ENCODE measurements around the gene PADI3.

Gene PADI3

GRCh38 chr1:17307946-17308345, 59.0 kb downstream of the PADI3 start, which contains the start of gene PADI4:
Gene PADI4, plus strand, starts transcription at chr1:17308197. Its CDS starts 26 bp downstream, at chr1:17308223.
- TF ChIP-seq NFRKB (IDR thresholded peaks at IDR 0.05) (no peak), CTBP1 (IDR thresholded peaks at IDR 0.05; ENCODE audit: borderline replicate concordance) (no peak), FOXA1 (IDR thresholded peaks at IDR 0.05) (no peak), SUZ12 (IDR thresholded peaks at IDR 0.05) (no peak), ZNF384 (IDR thresholded peaks at IDR 0.05) (no peak), SP1 (IDR thresholded peaks at IDR 0.05) (no peak)
- POLR2A ChIA-PET: no interaction called here
- no peak for DNase-seq (ENCODE audit: extremely low spot score)
- CTCF ChIA-PET: no interaction called here

GRCh38 chr1:17308593-17308992, 59.7 kb downstream of the PADI3 start:
- no peak for DNase-seq (ENCODE audit: extremely low spot score)
- POLR2A ChIA-PET: no interaction called here
- CTCF ChIA-PET: no interaction called here
- no peak for TF ChIP-seq SP1 (IDR thresholded peaks at IDR 0.05)
- no peak for TF ChIP-seq LEF1 (IDR thresholded peaks at IDR 0.05; ENCODE audit: borderline replicate concordance)
- no peak for TF ChIP-seq CTBP1 (IDR thresholded peaks at IDR 0.05; ENCODE audit: borderline replicate concordance)
- TF ChIP-seq FOXM1 (IDR thresholded peaks at IDR 0.05; ENCODE audit: borderline replicate concordance): no peak
- TF ChIP-seq HDGF (IDR thresholded peaks at IDR 0.05; ENCODE audit: borderline replicate concordance): no peak
- TF ChIP-seq NFRKB (IDR thresholded peaks at IDR 0.05): no peak
- TF ChIP-seq L3MBTL2 (conservative IDR thresholded peaks at IDR 0.05): no peak
- no peak for TF ChIP-seq ZNF384 (IDR thresholded peaks at IDR 0.05)
- TF ChIP-seq ARNT (IDR thresholded peaks at IDR 0.05): no peak
- no peak for TF ChIP-seq FOXA1 (IDR thresholded peaks at IDR 0.05)
- no peak for TF ChIP-seq BHLHE40 (IDR thresholded peaks at IDR 0.05; ENCODE audit: borderline replicate concordance)

DNA sequence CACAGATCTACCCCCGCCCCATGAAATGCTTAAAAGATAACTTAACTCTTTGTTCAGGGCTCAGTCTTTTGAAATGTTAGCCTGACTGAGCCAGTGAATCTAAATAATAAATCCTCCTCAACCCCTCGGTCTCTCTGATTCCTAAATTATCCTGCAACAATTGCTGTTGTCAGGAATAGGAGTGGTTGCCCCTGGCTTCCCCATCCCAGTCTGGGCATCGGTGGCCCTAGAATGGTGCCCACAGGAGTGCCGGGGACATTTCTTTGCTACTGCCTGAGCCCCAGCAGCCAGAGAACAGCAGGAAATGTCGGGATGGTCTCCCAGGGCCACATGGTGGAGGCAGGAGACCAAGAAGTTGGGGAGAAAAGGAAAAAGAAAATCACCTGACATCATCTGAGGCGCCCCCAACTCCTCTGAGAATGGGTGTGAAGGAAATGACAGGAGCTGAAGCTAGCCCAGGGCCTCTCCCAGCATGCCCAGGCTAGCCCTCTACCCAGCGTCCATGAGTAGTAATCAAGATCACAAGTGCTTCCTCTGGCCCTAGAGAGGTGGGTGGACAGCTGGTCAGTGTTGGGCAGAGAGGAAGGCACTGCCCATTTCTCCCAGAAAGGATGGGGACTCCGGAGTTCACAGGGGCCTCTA, 60.6 kb downstream of the PADI3 start:
- TF ChIP-seq SP1 (IDR thresholded peaks at IDR 0.05) (no peak), SUZ12 (IDR thresholded peaks at IDR 0.05) (no peak), FOXM1 (IDR thresholded peaks at IDR 0.05; ENCODE audit: borderline replicate concordance) (no peak), LEF1 (IDR thresholded peaks at IDR 0.05; ENCODE audit: borderline replicate concordance) (no peak), NFRKB (IDR thresholded peaks at IDR 0.05) (no peak), FOXK2 (IDR thresholded peaks at IDR 0.05) (no peak), ELF4 (IDR thresholded peaks at IDR 0.05) (no peak), TARDBP (IDR thresholded peaks at IDR 0.05) (no peak), PKNOX1 (IDR thresholded peaks at IDR 0.05) (no peak), L3MBTL2 (conservative IDR thresholded peaks at IDR 0.05) (no peak), ARNT (IDR thresholded peaks at IDR 0.05) (no peak), CTBP1 (IDR thresholded peaks at IDR 0.05; ENCODE audit: borderline replicate concordance) (no peak)
- no peak for DNase-seq (ENCODE audit: extremely low spot score)
- ChIA-PET CTCF (no interaction called here), POLR2A (no interaction called here)

DNA sequence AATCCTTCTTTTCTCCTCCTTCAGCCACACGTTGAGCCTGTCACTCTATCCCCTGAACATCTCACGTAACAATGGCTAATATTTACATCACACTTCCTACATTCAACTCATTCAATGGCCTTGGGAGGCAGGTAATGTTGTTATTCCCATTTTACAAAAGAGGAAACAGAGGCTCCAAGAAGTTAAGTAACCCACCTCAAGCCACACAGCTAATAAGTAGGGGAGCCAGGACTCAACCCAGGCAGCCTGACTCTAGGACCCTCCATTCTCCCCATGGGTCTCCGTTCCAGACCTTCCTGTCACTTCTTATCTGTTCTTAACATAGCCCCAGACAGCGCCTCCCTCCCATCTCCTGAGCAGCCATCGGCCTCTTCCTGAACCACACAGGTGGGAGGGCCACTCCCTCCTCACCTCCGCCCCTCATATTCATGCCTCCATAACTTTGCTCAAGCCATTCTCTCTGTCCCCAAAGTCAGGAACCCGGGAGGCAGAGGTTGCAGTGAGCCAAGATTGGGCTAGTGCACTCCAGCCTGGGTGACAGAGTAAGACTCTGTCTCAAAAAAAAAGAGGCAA, 61.3 kb downstream of the PADI3 start:
- TF ChIP-seq NFRKB (IDR thresholded peaks at IDR 0.05) (no peak), BHLHE40 (IDR thresholded peaks at IDR 0.05; ENCODE audit: borderline replicate concordance) (no peak), ZNF384 (IDR thresholded peaks at IDR 0.05) (no peak), CTBP1 (IDR thresholded peaks at IDR 0.05; ENCODE audit: borderline replicate concordance) (no peak), FOXA1 (IDR thresholded peaks at IDR 0.05) (no peak), FOXM1 (IDR thresholded peaks at IDR 0.05; ENCODE audit: borderline replicate concordance) (no peak), SUZ12 (IDR thresholded peaks at IDR 0.05) (no peak)
- POLR2A ChIA-PET: no interaction called here
- CTCF ChIA-PET: no interaction called here
- DNase-seq (ENCODE audit: extremely low spot score): no peak

DNA sequence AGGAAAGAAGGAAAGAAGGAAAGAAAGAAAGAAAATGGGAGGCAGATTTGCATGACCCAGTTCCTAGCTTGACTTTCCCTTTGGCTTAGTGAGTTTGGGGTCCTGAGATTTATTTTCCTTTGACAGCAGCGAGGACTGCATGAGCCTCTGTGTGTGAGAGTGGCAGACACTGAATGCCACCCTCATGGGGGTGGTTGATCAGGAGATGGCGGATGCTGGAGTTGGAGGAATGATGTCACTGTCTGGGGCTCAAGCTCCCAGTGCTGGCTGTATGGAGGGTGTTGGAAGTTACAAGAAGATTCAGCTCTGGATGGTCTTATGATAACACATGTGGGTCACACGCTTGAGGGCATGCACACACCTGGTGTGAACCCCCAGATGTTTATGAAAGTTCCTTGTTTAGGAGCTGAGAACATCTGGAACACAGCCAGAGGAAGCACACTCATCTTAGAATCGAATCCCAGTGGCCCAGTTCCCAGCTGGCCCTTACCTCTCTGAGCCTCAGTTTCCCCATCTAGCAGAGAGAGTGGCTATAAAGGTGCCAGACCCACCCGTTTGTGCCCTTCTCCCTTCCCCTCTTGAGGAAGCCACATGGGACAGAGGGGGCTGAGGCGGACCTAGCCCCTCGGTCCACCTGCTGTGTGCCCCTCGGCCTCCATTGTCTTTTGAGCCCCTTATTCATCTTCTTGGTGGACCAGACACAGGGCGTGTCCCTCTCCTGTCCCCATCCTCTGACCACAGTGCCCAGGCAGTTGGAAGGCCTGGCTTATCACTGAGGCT, 64.8 kb downstream of the PADI3 start:
- ChIA-PET POLR2A (no interaction called here), CTCF (no interaction called here)
- DNase-seq (ENCODE audit: extremely low spot score): no peak
- TF ChIP-seq ZNF384 (IDR thresholded peaks at IDR 0.05) (no peak), PKNOX1 (IDR thresholded peaks at IDR 0.05) (no peak), TARDBP (IDR thresholded peaks at IDR 0.05) (no peak), LEF1 (IDR thresholded peaks at IDR 0.05; ENCODE audit: borderline replicate concordance) (no peak), ARNT (IDR thresholded peaks at IDR 0.05) (no peak), NFRKB (IDR thresholded peaks at IDR 0.05) (no peak), FOXK2 (IDR thresholded peaks at IDR 0.05) (no peak), FOXM1 (IDR thresholded peaks at IDR 0.05; ENCODE audit: borderline replicate concordance) (no peak), HDGF (IDR thresholded peaks at IDR 0.05; ENCODE audit: borderline replicate concordance) (no peak), CTBP1 (IDR thresholded peaks at IDR 0.05; ENCODE audit: borderline replicate concordance) (no peak), ELF4 (IDR thresholded peaks at IDR 0.05) (no peak), SP1 (IDR thresholded peaks at IDR 0.05) (no peak), BHLHE40 (IDR thresholded peaks at IDR 0.05; ENCODE audit: borderline replicate concordance) (no peak), SUZ12 (IDR thresholded peaks at IDR 0.05) (no peak), FOXA1 (IDR thresholded peaks at IDR 0.05) (no peak), L3MBTL2 (conservative IDR thresholded peaks at IDR 0.05) (no peak)

DNA sequence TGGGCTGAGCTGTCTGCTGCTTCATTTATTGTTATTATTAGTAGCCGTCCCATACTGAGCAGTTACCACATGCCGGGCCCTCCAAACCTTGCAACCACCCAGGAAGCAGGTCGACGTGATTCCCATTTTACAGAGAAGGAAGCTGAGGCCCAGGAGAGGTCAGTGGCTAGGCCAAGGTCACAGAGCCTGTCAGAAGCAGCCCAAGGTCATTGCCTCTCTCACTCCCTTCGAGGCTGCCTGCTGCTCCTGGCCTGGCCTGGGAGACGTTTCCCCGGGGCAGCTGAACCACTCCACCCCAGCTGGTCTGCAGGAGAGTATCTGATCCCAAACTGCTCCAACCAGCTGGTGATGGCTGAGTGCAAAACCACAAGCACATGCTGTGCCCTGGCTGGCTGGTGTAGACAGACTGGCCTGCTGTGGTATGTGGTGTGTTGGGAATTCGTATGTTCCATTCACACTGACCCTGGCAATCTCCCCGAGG, 65.6 kb downstream of the PADI3 start:
- ChIA-PET POLR2A (no interaction called here), CTCF (no interaction called here)
- no peak for DNase-seq (ENCODE audit: extremely low spot score)
- no peak for TF ChIP-seq FOXM1 (IDR thresholded peaks at IDR 0.05; ENCODE audit: borderline replicate concordance)
- no peak for TF ChIP-seq SUZ12 (IDR thresholded peaks at IDR 0.05)
- no peak for TF ChIP-seq L3MBTL2 (conservative IDR thresholded peaks at IDR 0.05)
- no peak for TF ChIP-seq NFRKB (IDR thresholded peaks at IDR 0.05)
- TF ChIP-seq BHLHE40 (IDR thresholded peaks at IDR 0.05; ENCODE audit: borderline replicate concordance): no peak
- TF ChIP-seq FOXA1 (IDR thresholded peaks at IDR 0.05): no peak
- no peak for TF ChIP-seq PKNOX1 (IDR thresholded peaks at IDR 0.05)
- no peak for TF ChIP-seq SP1 (IDR thresholded peaks at IDR 0.05)
- no peak for TF ChIP-seq CTBP1 (IDR thresholded peaks at IDR 0.05; ENCODE audit: borderline replicate concordance)
- no peak for TF ChIP-seq TARDBP (IDR thresholded peaks at IDR 0.05)
- no peak for TF ChIP-seq FOXK2 (IDR thresholded peaks at IDR 0.05)
- TF ChIP-seq ARNT (IDR thresholded peaks at IDR 0.05): no peak
- TF ChIP-seq HDGF (IDR thresholded peaks at IDR 0.05; ENCODE audit: borderline replicate concordance): no peak
- no peak for TF ChIP-seq ZNF384 (IDR thresholded peaks at IDR 0.05)

All from HEK293T (cell line).